SH-SY5Y (cell line): ENCODE data around the gene ARHGAP26.

Experiments used
- GATA2 ChIP-seq: IDR thresholded peaks from 2 replicates; pipeline ENCODE4 v1.6.1; 2011; ENCODE audit warnings: mild to moderate bottlenecking, low read depth, low read length
- GATA3 ChIP-seq: IDR thresholded peaks from 2 replicates; pipeline ENCODE4 v1.6.1; 2011; ENCODE audit warnings: low read depth, mild to moderate bottlenecking, low read length, moderate library complexity

GRCh38 chr5:143214458-143214857 lies 444.3 kb downstream of the ARHGAP26 start:
- TF ChIP-seq GATA3 (no peak), GATA2 (no peak)
